HepG2 (cell line): ENCODE data around the gene FOXE3. TPM values are rescaled to one million over a fixed set of nuclear protein-coding genes. Genes with fewer than 3 reads are reported as not detected.
A peak's percentile ranks its signal among the peaks of the same experiment; 100 is the strongest.

Experiments used
- AGO2 ChIP-seq: fragments of 200-400 bp; formaldehyde crosslinking; optimal IDR thresholded peaks from 2 replicates; pipeline ENCODE3; 2017; ENCODE audit warnings: mild to moderate bottlenecking, low read depth, low read length, moderate library complexity
- CREM ChIP-seq, 2 experiments: sonication (generic) in 1 of 2; formaldehyde crosslinking in 1 of 2; IDR thresholded peaks; 2 replicates each; pipeline versions ENCODE4 v1.4.0 to v1.6.1; 2016 to 2020; ENCODE audit warnings: antibody characterized with exemption in 1 of 2, mild to moderate bottlenecking in 1 of 2, missing genetic modification reagents in 1 of 2
- DR1 ChIP-seq: sonication (generic); formaldehyde crosslinking; IDR thresholded peaks from 2 replicates; pipeline ENCODE4 v1.8.0; 2021; ENCODE audit warnings: mild to moderate bottlenecking, missing genetic modification reagents, inconsistent platforms
- ELF1 ChIP-seq: sonication (generic); formaldehyde crosslinking; IDR thresholded peaks from 2 replicates; pipeline ENCODE4 v1.4.0; 2020; ENCODE audit warnings: missing genetic modification reagents
- NR2F1 ChIP-seq, 2 experiments: fragments of 450-650 bp in 1 of 2; formaldehyde crosslinking in 1 of 2; IDR thresholded peaks; 2 replicates each; pipeline versions ENCODE4 v1.5.0 to v1.6.1; 2016 to 2020; ENCODE audit warnings: mild to moderate bottlenecking in 1 of 2, missing compliant biosample characterization in 1 of 2, missing genetic modification reagents in 1 of 2, moderate library complexity in 1 of 2
- RFX3 ChIP-seq: IDR thresholded peaks from 2 replicates; pipeline ENCODE4 v1.6.1; 2016; ENCODE audit warnings: missing biosample characterization, missing genetic modification reagents
- polyA plus RNA-seq, 8 experiments: library from polyadenylated mRNA; depleted of rRNA in 3 of 8; stranded (reverse) in 7 of 8; unstranded in 1 of 8; fragments of >200 nt; fragmentation: Illumina TruSeq in 4 of 8; extraction: Trizol in 4 of 8; gene quantifications; 2 replicates each; pipeline versions ENCODE4 v1.2.1 to v1.2.3, GENCODE V29; 2011 to 2016; ENCODE audit warnings: low read depth in 4 of 8, missing spikeins in 1 of 8, mixed read lengths in 1 of 8; ENCODE audit not compliant: insufficient read depth in 1 of 8
- total RNA-seq, 5 experiments: library from RNA; depleted of rRNA; stranded (reverse); fragments of >200 nt; fragmentation: Illumina TruSeq; extraction: Trizol; gene quantifications; 2 replicates each; pipeline ENCODE4 v1.2.3, GENCODE V29; 2016; ENCODE audit warnings: low read depth in 1 of 5
- TF ChIP-seq, protein P1 (sequence below): sonication (generic); formaldehyde crosslinking; IDR thresholded peaks from 2 replicates; pipeline ENCODE4 v1.4.0; 2020; ENCODE audit warnings: missing genetic modification reagents, borderline replicate concordance
- TF ChIP-seq, protein P2 (sequence below): sonication (generic); formaldehyde crosslinking; IDR thresholded peaks from 2 replicates; pipeline ENCODE4 v1.9.0; 2021; ENCODE audit warnings: missing genetic modification reagents, mild to moderate bottlenecking, borderline replicate concordance
- TF ChIP-seq, protein P3 (sequence below): sonication (generic); formaldehyde crosslinking; IDR thresholded peaks from 2 replicates; pipeline ENCODE4 v1.4.0; 2020; ENCODE audit warnings: mild to moderate bottlenecking, missing genetic modification reagents
- TF ChIP-seq, protein P4 (sequence below): sonication (generic); formaldehyde crosslinking; IDR thresholded peaks from 2 replicates; pipeline ENCODE4 v1.4.0; 2020; ENCODE audit warnings: mild to moderate bottlenecking, missing genetic modification reagents
- TF ChIP-seq, protein P5 (sequence below): sonication (generic); formaldehyde crosslinking; IDR thresholded peaks from 2 replicates; pipeline ENCODE4 v1.4.0; 2020; ENCODE audit warnings: missing genetic modification reagents
- TF ChIP-seq, protein P6 (sequence below): sonication (generic); formaldehyde crosslinking; IDR thresholded peaks from 2 replicates; pipeline ENCODE4 v1.5.1; 2020; ENCODE audit warnings: mild to moderate bottlenecking, moderate library complexity, missing genetic modification reagents

The FOXE3 gene
- total and polyA plus RNA-seq, 2 of the 13 experiments (the other 11 are each of a cell fraction or from before 2014, with no cell fraction given): not detected

DNA sequence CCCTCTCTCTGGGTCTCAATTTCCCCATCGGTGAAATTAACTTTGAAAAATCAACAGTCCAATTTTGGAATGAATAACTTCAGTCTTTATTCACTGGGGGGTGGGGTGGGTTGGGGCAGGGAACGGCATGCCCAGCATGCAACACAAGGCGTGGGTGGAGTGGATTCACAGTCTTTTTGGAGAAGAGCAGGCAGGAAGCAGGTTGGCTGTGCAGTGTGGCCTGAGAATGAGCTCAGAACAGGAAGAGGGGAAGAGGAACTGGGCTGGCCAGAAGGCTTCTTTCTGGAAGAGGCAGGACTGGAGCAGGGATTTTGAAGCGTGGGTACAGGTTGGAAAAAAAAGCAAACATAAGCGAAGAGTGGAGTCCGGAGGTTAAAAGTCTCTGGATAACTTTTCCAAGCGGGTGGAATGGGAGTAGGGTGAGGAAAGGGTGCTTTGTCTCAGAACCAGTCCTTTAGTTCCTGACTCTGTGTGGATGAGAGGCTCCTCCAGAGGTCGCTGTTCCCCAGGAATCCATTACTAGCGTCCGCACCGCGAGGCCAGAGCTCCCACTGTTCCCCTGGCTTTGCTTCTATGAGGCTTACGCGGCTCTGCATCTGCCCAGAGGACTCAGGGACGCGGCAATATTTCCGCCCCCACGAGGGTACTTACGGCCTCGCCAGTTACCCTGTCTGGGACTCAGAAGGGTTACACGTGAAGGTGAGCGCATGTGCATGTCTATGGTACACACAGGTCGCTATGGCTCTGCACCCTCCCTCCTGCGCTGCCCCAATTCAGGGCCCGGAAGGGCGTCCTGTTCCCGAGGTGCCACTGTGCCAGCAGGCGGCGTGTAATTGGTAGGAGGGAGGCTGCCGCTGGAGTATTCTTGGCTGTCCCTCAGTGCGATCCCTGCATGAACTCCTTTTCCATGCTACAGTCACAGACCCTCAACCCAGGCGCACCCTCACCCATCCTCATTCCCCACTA lies 16.3 kb downstream of the FOXE3 start (continued):
- TF ChIP-seq, protein P1, sequence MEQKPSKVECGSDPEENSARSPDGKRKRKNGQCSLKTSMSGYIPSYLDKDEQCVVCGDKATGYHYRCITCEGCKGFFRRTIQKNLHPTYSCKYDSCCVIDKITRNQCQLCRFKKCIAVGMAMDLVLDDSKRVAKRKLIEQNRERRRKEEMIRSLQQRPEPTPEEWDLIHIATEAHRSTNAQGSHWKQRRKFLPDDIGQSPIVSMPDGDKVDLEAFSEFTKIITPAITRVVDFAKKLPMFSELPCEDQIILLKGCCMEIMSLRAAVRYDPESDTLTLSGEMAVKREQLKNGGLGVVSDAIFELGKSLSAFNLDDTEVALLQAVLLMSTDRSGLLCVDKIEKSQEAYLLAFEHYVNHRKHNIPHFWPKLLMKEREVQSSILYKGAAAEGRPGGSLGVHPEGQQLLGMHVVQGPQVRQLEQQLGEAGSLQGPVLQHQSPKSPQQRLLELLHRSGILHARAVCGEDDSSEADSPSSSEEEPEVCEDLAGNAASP (CRISPR knock-in tag): no peak
- TF ChIP-seq RFX3 (CRISPR knock-in tag) (no peak), DR1 (CRISPR knock-in tag) (no peak), CREM (IDR thresholded peaks at IDR 0.05) (no peak), CREM (CRISPR knock-in tag; IDR thresholded peaks at IDR 0.05) (no peak), AGO2 (no peak), NR2F1 (CRISPR knock-in tag; IDR thresholded peaks at IDR 0.05) (no peak), ELF1 (CRISPR knock-in tag) (no peak)
- TF ChIP-seq, protein P2, sequence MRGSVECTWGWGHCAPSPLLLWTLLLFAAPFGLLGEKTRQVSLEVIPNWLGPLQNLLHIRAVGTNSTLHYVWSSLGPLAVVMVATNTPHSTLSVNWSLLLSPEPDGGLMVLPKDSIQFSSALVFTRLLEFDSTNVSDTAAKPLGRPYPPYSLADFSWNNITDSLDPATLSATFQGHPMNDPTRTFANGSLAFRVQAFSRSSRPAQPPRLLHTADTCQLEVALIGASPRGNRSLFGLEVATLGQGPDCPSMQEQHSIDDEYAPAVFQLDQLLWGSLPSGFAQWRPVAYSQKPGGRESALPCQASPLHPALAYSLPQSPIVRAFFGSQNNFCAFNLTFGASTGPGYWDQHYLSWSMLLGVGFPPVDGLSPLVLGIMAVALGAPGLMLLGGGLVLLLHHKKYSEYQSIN: no peak
- TF ChIP-seq, protein P3, sequence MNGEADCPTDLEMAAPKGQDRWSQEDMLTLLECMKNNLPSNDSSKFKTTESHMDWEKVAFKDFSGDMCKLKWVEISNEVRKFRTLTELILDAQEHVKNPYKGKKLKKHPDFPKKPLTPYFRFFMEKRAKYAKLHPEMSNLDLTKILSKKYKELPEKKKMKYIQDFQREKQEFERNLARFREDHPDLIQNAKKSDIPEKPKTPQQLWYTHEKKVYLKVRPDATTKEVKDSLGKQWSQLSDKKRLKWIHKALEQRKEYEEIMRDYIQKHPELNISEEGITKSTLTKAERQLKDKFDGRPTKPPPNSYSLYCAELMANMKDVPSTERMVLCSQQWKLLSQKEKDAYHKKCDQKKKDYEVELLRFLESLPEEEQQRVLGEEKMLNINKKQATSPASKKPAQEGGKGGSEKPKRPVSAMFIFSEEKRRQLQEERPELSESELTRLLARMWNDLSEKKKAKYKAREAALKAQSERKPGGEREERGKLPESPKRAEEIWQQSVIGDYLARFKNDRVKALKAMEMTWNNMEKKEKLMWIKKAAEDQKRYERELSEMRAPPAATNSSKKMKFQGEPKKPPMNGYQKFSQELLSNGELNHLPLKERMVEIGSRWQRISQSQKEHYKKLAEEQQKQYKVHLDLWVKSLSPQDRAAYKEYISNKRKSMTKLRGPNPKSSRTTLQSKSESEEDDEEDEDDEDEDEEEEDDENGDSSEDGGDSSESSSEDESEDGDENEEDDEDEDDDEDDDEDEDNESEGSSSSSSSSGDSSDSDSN: 0 out of 2 replicates have a peak, but pooled peaks have one; percentile 16
- TF ChIP-seq, protein P4, sequence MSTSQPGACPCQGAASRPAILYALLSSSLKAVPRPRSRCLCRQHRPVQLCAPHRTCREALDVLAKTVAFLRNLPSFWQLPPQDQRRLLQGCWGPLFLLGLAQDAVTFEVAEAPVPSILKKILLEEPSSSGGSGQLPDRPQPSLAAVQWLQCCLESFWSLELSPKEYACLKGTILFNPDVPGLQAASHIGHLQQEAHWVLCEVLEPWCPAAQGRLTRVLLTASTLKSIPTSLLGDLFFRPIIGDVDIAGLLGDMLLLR (CRISPR knock-in tag): no peak
- TF ChIP-seq, protein P5, sequence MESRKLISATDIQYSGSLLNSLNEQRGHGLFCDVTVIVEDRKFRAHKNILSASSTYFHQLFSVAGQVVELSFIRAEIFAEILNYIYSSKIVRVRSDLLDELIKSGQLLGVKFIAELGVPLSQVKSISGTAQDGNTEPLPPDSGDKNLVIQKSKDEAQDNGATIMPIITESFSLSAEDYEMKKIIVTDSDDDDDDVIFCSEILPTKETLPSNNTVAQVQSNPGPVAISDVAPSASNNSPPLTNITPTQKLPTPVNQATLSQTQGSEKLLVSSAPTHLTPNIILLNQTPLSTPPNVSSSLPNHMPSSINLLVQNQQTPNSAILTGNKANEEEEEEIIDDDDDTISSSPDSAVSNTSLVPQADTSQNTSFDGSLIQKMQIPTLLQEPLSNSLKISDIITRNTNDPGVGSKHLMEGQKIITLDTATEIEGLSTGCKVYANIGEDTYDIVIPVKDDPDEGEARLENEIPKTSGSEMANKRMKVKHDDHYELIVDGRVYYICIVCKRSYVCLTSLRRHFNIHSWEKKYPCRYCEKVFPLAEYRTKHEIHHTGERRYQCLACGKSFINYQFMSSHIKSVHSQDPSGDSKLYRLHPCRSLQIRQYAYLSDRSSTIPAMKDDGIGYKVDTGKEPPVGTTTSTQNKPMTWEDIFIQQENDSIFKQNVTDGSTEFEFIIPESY: peak; percentile 95
- TF ChIP-seq, protein P6, sequence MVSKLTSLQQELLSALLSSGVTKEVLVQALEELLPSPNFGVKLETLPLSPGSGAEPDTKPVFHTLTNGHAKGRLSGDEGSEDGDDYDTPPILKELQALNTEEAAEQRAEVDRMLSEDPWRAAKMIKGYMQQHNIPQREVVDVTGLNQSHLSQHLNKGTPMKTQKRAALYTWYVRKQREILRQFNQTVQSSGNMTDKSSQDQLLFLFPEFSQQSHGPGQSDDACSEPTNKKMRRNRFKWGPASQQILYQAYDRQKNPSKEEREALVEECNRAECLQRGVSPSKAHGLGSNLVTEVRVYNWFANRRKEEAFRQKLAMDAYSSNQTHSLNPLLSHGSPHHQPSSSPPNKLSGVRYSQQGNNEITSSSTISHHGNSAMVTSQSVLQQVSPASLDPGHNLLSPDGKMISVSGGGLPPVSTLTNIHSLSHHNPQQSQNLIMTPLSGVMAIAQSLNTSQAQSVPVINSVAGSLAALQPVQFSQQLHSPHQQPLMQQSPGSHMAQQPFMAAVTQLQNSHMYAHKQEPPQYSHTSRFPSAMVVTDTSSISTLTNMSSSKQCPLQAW (CRISPR knock-in tag): 0 out of 2 replicates have a peak, but pooled peaks have one; percentile 15
